Activated naive CD4-positive, alpha-beta T cell treated with anti-CD3 and anti-CD28 coated beads for 36 hours (primary cell): ENCODE measurements around the gene MARCKS. TPM values are rescaled to one million over a fixed set of nuclear protein-coding genes. Genes with fewer than 3 reads are reported as not detected.
"Not testable (repeated sequence)": the region's sequence is repeated elsewhere in the genome, so short reads cannot be mapped to it uniquely, and the experiment has no call there.

ENCODE experiments used
- CTCF ChIA-PET: fragments of 350-600 bp; sonication (Branson Sonifier 250); formaldehyde crosslinking; loops from one replicate; lab custom pipeline; 2021; ENCODE audit warnings: antibody characterized with exemption; lab: Charles Lee
- DNase-seq: peaks from one replicate; pipeline ENCODE4 v3.0.0-alpha.2; 2020
- H3K27ac Mint-ChIP-seq: one replicate; pipeline ENCODE4 v1.8.0; 2021; ENCODE audit warnings: mild to moderate bottlenecking, mixed read lengths
- H3K27me3 Mint-ChIP-seq: one replicate; pipeline ENCODE4 v1.8.0; 2021; ENCODE audit warnings: low read depth, mixed read lengths
- H3K36me3 Mint-ChIP-seq: one replicate; pipeline ENCODE4 v1.8.0; 2021; ENCODE audit warnings: low read depth, mixed read lengths
- H3K4me1 Mint-ChIP-seq: one replicate; pipeline ENCODE4 v1.8.0; 2021; ENCODE audit warnings: low read depth, mixed read lengths
- H3K4me3 Mint-ChIP-seq: one replicate; pipeline ENCODE4 v1.8.0; 2021; ENCODE audit warnings: mild to moderate bottlenecking, moderate library complexity, mixed read lengths
- H3K9me3 Mint-ChIP-seq: one replicate; pipeline ENCODE4 v1.8.0; 2021; ENCODE audit warnings: mixed read lengths
- intact Hi-C: fragments of 100-400 bp; cut with micrococcal nuclease; formaldehyde crosslinking; loops from one replicate; pipeline ENCODE4 v1.15.1; 2023
- total RNA-seq, 2 experiments: library from RNA; stranded (reverse); gene quantifications; one replicate each; pipeline ENCODE4 v1.2.3, GENCODE V29; 2021

Gene MARCKS
- total RNA-seq, 2 experiments from 2014 or later = 0.14 to 0.17 TPM

- H3K27me3 Mint-ChIP-seq = peaks cover 4% of the 10 kb centered on the region
- CTCF ChIA-PET = no interaction called here
- intact Hi-C loops = no loop called here
- H3K9me3 Mint-ChIP-seq = peaks cover 3% of the 10 kb centered on the region
- H3K4me1 Mint-ChIP-seq = no peaks in the 10 kb centered on the region
- no peak for DNase-seq
- H3K4me3 Mint-ChIP-seq = no peak overlapping the region
- H3K27ac Mint-ChIP-seq = no peak overlapping the region
- H3K36me3 Mint-ChIP-seq = peaks cover 2% of the 10 kb centered on the region
Observed at GRCh38 chr6:113894712-113895674, 37.8 kb downstream of the MARCKS start.

GRCh38 chr6:113901482-113901881, 44.3 kb downstream of the MARCKS start:
- Mint-ChIP-seq H3K27me3 (peaks cover 6% of the 10 kb centered on the region), H3K4me1 (no peaks in the 10 kb centered on the region), H3K9me3 (no peaks in the 10 kb centered on the region), H3K27ac (no peak overlapping the region), H3K36me3 (no peaks in the 10 kb centered on the region), H3K4me3 (no peak overlapping the region)
- CTCF ChIA-PET = no interaction called here
- DNase-seq = no peak
- intact Hi-C loops = no loop called here

- CTCF ChIA-PET = interaction anchor here (0.6 kb wide), 1 partner anchor 528 kb away, joined by 5 read pairs; no protein-coding TSS in a partner anchor
- H3K27me3 Mint-ChIP-seq = peaks cover 6% of the 10 kb centered on the region
- no peak for DNase-seq
Observed at GRCh38 chr6:113903666-113904330, 46.7 kb downstream of the MARCKS start.

GRCh38 chr6:113907102-113907815, 50.1 kb downstream of the MARCKS start:
- H3K27me3 Mint-ChIP-seq = peaks cover 3% of the 10 kb centered on the region
- no peaks in the 10 kb centered on the region for H3K9me3 Mint-ChIP-seq
- intact Hi-C loops = no loop called here
- no peaks in the 10 kb centered on the region for H3K36me3 Mint-ChIP-seq
- no peaks in the 10 kb centered on the region for H3K4me1 Mint-ChIP-seq
- H3K27ac Mint-ChIP-seq = no peak overlapping the region
- H3K4me3 Mint-ChIP-seq = no peak overlapping the region
- CTCF ChIA-PET = interaction anchor here (0.6 to 2.3 kb wide), 8 partner anchors 9 to 1605 kb away, joined by 3 to 7 read pairs (median 3); no protein-coding TSS in a partner anchor
- no peak for DNase-seq

More at GRCh38 chr6:113903666-113904330, 46.7 kb downstream of the MARCKS start:
- Mint-ChIP-seq H3K27ac (no peak overlapping the region), H3K9me3 (no peaks in the 10 kb centered on the region), H3K36me3 (no peaks in the 10 kb centered on the region), H3K4me3 (no peak overlapping the region), H3K4me1 (no peaks in the 10 kb centered on the region)
- intact Hi-C loops = no loop called here

- no peak for DNase-seq
- Mint-ChIP-seq H3K27ac (no peak overlapping the region), H3K9me3 (no peaks in the 10 kb centered on the region), H3K4me1 (no peaks in the 10 kb centered on the region), H3K36me3 (no peaks in the 10 kb centered on the region), H3K4me3 (no peak overlapping the region), H3K27me3 (peaks cover 3% of the 10 kb centered on the region)
- intact Hi-C loops = loop anchor here (1.0 to 2.0 kb wide), 3 partner anchors 602 to 1728 kb away; no protein-coding TSS in a partner anchor
- CTCF ChIA-PET = interaction anchor here (0.5 to 2.3 kb wide), 14 partner anchors 8 to 1728 kb away, joined by 3 to 9 read pairs (median 4); no protein-coding TSS in a partner anchor
Observed at GRCh38 chr6:113908801-113909200, 51.7 kb downstream of the MARCKS start.

- DNase-seq = no peak
- Mint-ChIP-seq H3K27me3 (peaks cover 3% of the 10 kb centered on the region), H3K4me1 (no peaks in the 10 kb centered on the region), H3K9me3 (no peaks in the 10 kb centered on the region), H3K4me3 (no peak overlapping the region), H3K27ac (no peak overlapping the region), H3K36me3 (no peaks in the 10 kb centered on the region)
- intact Hi-C loops = loop anchor here (1.0 to 2.0 kb wide), 3 partner anchors 603 to 1729 kb away; no protein-coding TSS in a partner anchor
- CTCF ChIA-PET = interaction anchor here (0.5 to 2.3 kb wide), 13 partner anchors 8 to 1729 kb away, joined by 3 to 9 read pairs (median 4); no protein-coding TSS in a partner anchor
Observed at GRCh38 chr6:113909224-113909856, 52.2 kb downstream of the MARCKS start.

- H3K9me3 Mint-ChIP-seq, H3K4me1 Mint-ChIP-seq, H3K27ac Mint-ChIP-seq, H3K27me3 Mint-ChIP-seq, DNase-seq, H3K4me3 Mint-ChIP-seq, intact Hi-C loops, H3K36me3 Mint-ChIP-seq: not testable (repeated sequence)
- CTCF ChIA-PET = interaction anchor here (1.1 to 1.8 kb wide), 2 partner anchors 10 to 31 kb away, joined by 5 to 9 read pairs; no protein-coding TSS in a partner anchor
Observed at GRCh38 chr6:113910285-113910684, 53.1 kb downstream of the MARCKS start.

Other genes starting within 250 kb of the MARCKS start
- 10 to 100 TPM; 75.8 to 82.3 TPM for gene HDAC2, start 113.8 kb downstream of the MARCKS start, total RNA-seq